Esophagus squamous epithelium (tissue), 5 donors: ENCODE measurements around the gene TSGA10IP. TPM values are rescaled to one million over a fixed set of nuclear protein-coding genes. Genes with fewer than 3 reads are reported as not detected.

Experiments used
- DNase-seq: peaks from one replicate; lab custom pipeline; 2025; lab: John Stamatoyannopoulos, UW
- H3K27ac ChIP-seq, 4 donors: fragments of 200-600 bp; sonication (generic); one replicate each; pipeline ENCODE4 v1.5.1; 2016 to 2019; ENCODE audit warnings: mild to moderate bottlenecking in 1 of 4
- H3K27me3 ChIP-seq, 4 donors: fragments of 200-600 bp; sonication (generic); 1 replicate in 3 of 4; 2 replicates in 1 of 4; pipeline versions ENCODE4 v1.5.1 to v1.6.0; 2017 to 2021; ENCODE audit warnings: antibody characterized with exemption in 1 of 4
- H3K36me3 ChIP-seq, 3 donors: fragments of 200-600 bp; sonication (generic); one replicate each; pipeline ENCODE4 v1.5.1; 2016 to 2019
- H3K4me1 ChIP-seq, 3 donors: fragments of 200-600 bp; sonication (generic); one replicate each; pipeline ENCODE4 v1.5.1; 2017 to 2019
- H3K4me3 ChIP-seq, 4 donors: fragments of 200-600 bp; sonication (generic); 1 replicate in 3 of 4; 2 replicates in 1 of 4; pipeline ENCODE4 v1.5.1; 2016 to 2019; ENCODE audit warnings: mild to moderate bottlenecking in 2 of 4, moderate library complexity in 1 of 4
- H3K9me3 ChIP-seq, 3 donors: fragments of 200-600 bp; sonication (generic); one replicate each; pipeline ENCODE4 v1.5.1; 2016 to 2019
- POLR2A ChIP-seq, 4 donors: fragments of 450-650 bp; IDR thresholded peaks; one replicate each; pipeline ENCODE4 v1.6.1; 2017; ENCODE audit warnings: antibody characterized with exemption in 4 of 4, mild to moderate bottlenecking in 4 of 4, moderate library complexity in 3 of 4
- WGBS, 2 donors: methylation state at CpG; one replicate each; pipeline ENCODE4 v1.1.5; 2018; 5-methylcytosine and 5-hydroxymethylcytosine counted together
- intact Hi-C: fragments of 100-400 bp; cut with DNase I; formaldehyde crosslinking; loops from one replicate; pipeline ENCODE4 v1.15.0; 2022
- total RNA-seq, 4 donors: library from RNA; depleted of rRNA; stranded (reverse); fragments of >200 nt; gene quantifications; one replicate each; pipeline ENCODE4 v1.1.0, GENCODE V29; 2016
- TF ChIP-seq, protein P1 (sequence below), 6 experiments: fragments of 450-650 bp in 4 of 6; fragments of 200-600 bp in 2 of 6; sonication (generic) in 2 of 6; IDR thresholded peaks; one replicate each; pipeline ENCODE4 v1.5.1; 2016 to 2019; ENCODE audit warnings: antibody characterized with exemption in 6 of 6, mild to moderate bottlenecking in 4 of 6, moderate library complexity in 4 of 6
- donor health status: DM: yes; HTN: yes; CAD: no.

TSGA10IP gene
- total RNA-seq, 4 donors from 2014 or later: not detected

DNA sequence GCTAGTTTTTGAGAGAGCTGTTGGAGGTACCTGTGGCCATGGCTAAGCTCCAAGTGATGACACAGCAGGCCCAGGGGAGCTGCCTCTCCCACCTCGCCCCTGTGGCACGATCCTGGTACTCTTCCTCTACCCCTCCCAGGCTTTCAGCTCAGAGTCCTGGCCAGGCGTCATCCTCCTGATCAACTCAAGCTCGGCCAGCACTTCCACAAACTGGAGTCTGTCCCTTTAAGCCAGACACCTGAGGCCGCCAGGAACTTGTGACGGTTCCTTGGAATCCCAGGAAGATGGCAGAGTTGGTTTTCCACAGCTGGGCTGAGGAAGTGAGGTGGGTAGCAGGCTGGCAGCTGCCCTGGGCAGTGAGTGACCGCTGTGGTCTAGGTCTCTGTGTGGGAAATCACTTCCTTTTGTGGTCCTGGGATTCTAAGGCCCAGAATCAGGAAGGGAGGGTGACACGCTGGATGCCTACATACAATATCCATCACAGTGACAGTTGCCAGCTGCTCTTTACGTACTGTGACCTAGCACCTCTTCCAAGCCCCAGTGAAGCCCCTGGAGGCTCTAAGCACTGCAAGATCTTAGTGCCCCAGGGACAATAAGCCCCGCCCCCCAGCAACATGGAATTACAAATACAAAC, 63.3 kb downstream of the TSGA10IP start:
- TF ChIP-seq, protein P1, sequence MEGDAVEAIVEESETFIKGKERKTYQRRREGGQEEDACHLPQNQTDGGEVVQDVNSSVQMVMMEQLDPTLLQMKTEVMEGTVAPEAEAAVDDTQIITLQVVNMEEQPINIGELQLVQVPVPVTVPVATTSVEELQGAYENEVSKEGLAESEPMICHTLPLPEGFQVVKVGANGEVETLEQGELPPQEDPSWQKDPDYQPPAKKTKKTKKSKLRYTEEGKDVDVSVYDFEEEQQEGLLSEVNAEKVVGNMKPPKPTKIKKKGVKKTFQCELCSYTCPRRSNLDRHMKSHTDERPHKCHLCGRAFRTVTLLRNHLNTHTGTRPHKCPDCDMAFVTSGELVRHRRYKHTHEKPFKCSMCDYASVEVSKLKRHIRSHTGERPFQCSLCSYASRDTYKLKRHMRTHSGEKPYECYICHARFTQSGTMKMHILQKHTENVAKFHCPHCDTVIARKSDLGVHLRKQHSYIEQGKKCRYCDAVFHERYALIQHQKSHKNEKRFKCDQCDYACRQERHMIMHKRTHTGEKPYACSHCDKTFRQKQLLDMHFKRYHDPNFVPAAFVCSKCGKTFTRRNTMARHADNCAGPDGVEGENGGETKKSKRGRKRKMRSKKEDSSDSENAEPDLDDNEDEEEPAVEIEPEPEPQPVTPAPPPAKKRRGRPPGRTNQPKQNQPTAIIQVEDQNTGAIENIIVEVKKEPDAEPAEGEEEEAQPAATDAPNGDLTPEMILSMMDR (IDR thresholded peaks at IDR 0.05): no peak
- TF ChIP-seq POLR2A (IDR thresholded peaks at IDR 0.05): no peak
- intact Hi-C loops: no loop called here
- no peak for DNase-seq
- peaks cover 0 to 33% (median 7%) of the 10 kb centered on the region in 3 donors for H3K36me3 ChIP-seq
- peaks cover 15 to 53% (median 24%) of the 10 kb centered on the region in 3 donors for H3K4me1 ChIP-seq
- H3K4me3 ChIP-seq: no peak overlapping the region
- H3K27me3 ChIP-seq: peaks cover 0 to 23% (median 2%) of the 10 kb centered on the region in 4 donors
- peak overlapping the region in 3 of 4 donors; percentile 45 to 64 (median 46) for H3K27ac ChIP-seq
- no peaks in the 10 kb centered on the region for H3K9me3 ChIP-seq
- WGBS, 2 donors: 52% methylated on average over 4 of the region's 10 CpGs; no CpG with 5 or more reads in 1 of the 2 donors

Other genes with a start within 250 kb of the TSGA10IP start
- gene KAT5, start 233.2 kb upstream of the TSGA10IP start, total RNA-seq: 10 to 100 TPM; 38.2 to 64.7 (median 51.1) TPM
- gene RNASEH2C, start 224.7 kb upstream of the TSGA10IP start, total RNA-seq: 10 to 100 TPM; 39.9 to 59.5 (median 50.8) TPM
- gene AP5B1, start 164.5 kb upstream of the TSGA10IP start, total RNA-seq: 10 to 100 TPM; 16.4 to 38.5 (median 23.3) TPM
- 10 to 100 TPM; 26.5 to 90.9 (median 55.3) TPM for gene OVOL1, start 158.4 kb upstream of the TSGA10IP start, total RNA-seq
- under 1 TPM in 1 of 4 donors, not detected in 3; 0.38 TPM for gene SNX32, start 111.5 kb upstream of the TSGA10IP start, total RNA-seq
- 100 to 1,000 TPM; 453 to 833 (median 750) TPM for gene CFL1, start 87.3 kb upstream of the TSGA10IP start, total RNA-seq
- 10 to 100 TPM; 17.6 to 36.2 (median 31.1) TPM for gene MUS81, start 85.0 kb upstream of the TSGA10IP start, total RNA-seq
- 10 to 100 TPM in 2 of 4 donors, 1 to 10 TPM in 2; 3.6 to 29.0 (median 10.2) TPM for gene EFEMP2, start 72.7 kb upstream of the TSGA10IP start, total RNA-seq
- 1 to 10 TPM in 3 of 4 donors, under 1 TPM in 1; 0.21 to 3.6 (median 1.8) TPM for gene CTSW, start 65.6 kb upstream of the TSGA10IP start, total RNA-seq
- gene FIBP, start 57.0 kb upstream of the TSGA10IP start, total RNA-seq: 10 to 100 TPM; 35.7 to 60.1 (median 38.4) TPM
- gene CCDC85B, start 54.8 kb upstream of the TSGA10IP start, total RNA-seq: 10 to 100 TPM; 16.0 to 34.3 (median 28.0) TPM
- 10 to 100 TPM; 11.9 to 72.7 (median 35.6) TPM for gene FOSL1, start 45.1 kb upstream of the TSGA10IP start, total RNA-seq
- 10 to 100 TPM in 2 of 4 donors, 1 to 10 TPM in 2; 5.8 to 15.6 (median 10.6) TPM for gene C11orf68, start 26.4 kb upstream of the TSGA10IP start, total RNA-seq
- 100 to 1,000 TPM in 1 of 4 donors, 10 to 100 TPM in 3; 69.6 to 138 (median 76.8) TPM for gene DRAP1, start 26.1 kb upstream of the TSGA10IP start, total RNA-seq
- 10 to 100 TPM; 27.6 to 35.0 (median 33.1) TPM for gene SART1, start 16.3 kb downstream of the TSGA10IP start, total RNA-seq
- gene EIF1AD, start 56.7 kb downstream of the TSGA10IP start, total RNA-seq: 10 to 100 TPM; 24.7 to 43.2 (median 30.0) TPM
- gene BANF1, start 57.0 kb downstream of the TSGA10IP start, total RNA-seq: 10 to 100 TPM; 29.1 to 52.3 (median 41.9) TPM
- 10 to 100 TPM; 14.6 to 58.5 (median 15.1) TPM for gene CST6, start 66.5 kb downstream of the TSGA10IP start, total RNA-seq
- not detected for gene CATSPER1, start 81.0 kb downstream of the TSGA10IP start, total RNA-seq
- not detected for gene GAL3ST3, start 103.7 kb downstream of the TSGA10IP start, total RNA-seq
- gene SF3B2, start 106.9 kb downstream of the TSGA10IP start, total RNA-seq: 100 to 1,000 TPM in 1 of 4 donors, 10 to 100 TPM in 3; 87.8 to 112 (median 93.5) TPM
- 10 to 100 TPM; 17.9 to 37.6 (median 25.4) TPM for gene PACS1, start 124.8 kb downstream of the TSGA10IP start, total RNA-seq